Osteoblast (primary cell): ENCODE data around the gene PHF2. TPM values are rescaled to one million over a fixed set of nuclear protein-coding genes. Genes with fewer than 3 reads are reported as not detected.
A peak's percentile ranks its signal among the peaks of the same experiment; 100 is the strongest.

ENCODE experiments used
- DNase-seq: peaks from one replicate; pipeline ENCODE4 v3.0.0; 2011; ENCODE audit warnings: low spot score, mixed read lengths; ENCODE audit not compliant: insufficient read length; ENCODE audit errors: missing footprints
- H2AFZ ChIP-seq: 2 replicates; pipeline ENCODE4 v1.6.0; 2011; ENCODE audit warnings: mild to moderate bottlenecking, low read length
- H3K27ac ChIP-seq: 2 replicates; pipeline ENCODE4 v1.5.1; 2011; ENCODE audit warnings: mild to moderate bottlenecking, low read depth, low read length, moderate library complexity
- H3K27me3 ChIP-seq: 2 replicates; pipeline ENCODE4 v1.6.0; 2012; ENCODE audit warnings: mild to moderate bottlenecking, control low read depth, inconsistent platforms, low read length, moderate library complexity; ENCODE audit not compliant: insufficient read depth
- H3K36me3 ChIP-seq: 2 replicates; pipeline ENCODE4 v1.5.1; 2011; ENCODE audit warnings: mild to moderate bottlenecking, low read length, control low read depth, moderate library complexity; ENCODE audit not compliant: insufficient read depth
- H3K4me1 ChIP-seq: 2 replicates; pipeline ENCODE4 v1.5.1; 2011; ENCODE audit warnings: mild to moderate bottlenecking, low read length, control low read depth, moderate library complexity; ENCODE audit not compliant: insufficient read depth
- H3K4me2 ChIP-seq: 2 replicates; pipeline ENCODE4 v1.6.0; 2011; ENCODE audit warnings: mild to moderate bottlenecking, low read length; ENCODE audit not compliant: insufficient read depth
- H3K4me3 ChIP-seq: fragments of 200-600 bp; sonication (generic); 3 replicates; pipeline ENCODE4 v1.5.1; 2012; ENCODE audit warnings: mild to moderate bottlenecking, low read length, inconsistent platforms; ENCODE audit not compliant: insufficient read depth
- H3K79me2 ChIP-seq: 2 replicates; pipeline ENCODE4 v1.6.0; 2012; ENCODE audit warnings: mild to moderate bottlenecking, low read length, control low read depth, inconsistent platforms; ENCODE audit not compliant: insufficient read depth
- H3K9me3 ChIP-seq: 2 replicates; pipeline ENCODE4 v1.5.1; 2011; ENCODE audit warnings: low read depth, low read length, control low read depth
- H4K20me1 ChIP-seq: 2 replicates; pipeline ENCODE4 v1.6.0; 2012; ENCODE audit warnings: mild to moderate bottlenecking, low read length, control low read depth; ENCODE audit not compliant: insufficient read depth
- CTCF ChIP-seq: IDR thresholded peaks from 2 replicates; pipeline ENCODE4 v1.5.1; 2011; ENCODE audit warnings: mild to moderate bottlenecking, low read depth, low read length, moderate library complexity; ENCODE audit errors: extremely low read depth
- total RNA-seq: library from RNA; depleted of rRNA; stranded (reverse); fragments of >200 nt; gene quantifications from 2 replicates; pipeline ENCODE4 v1.2.3, GENCODE V29; 2012

The PHF2 gene
- total RNA-seq, 1 donor: 14.8 TPM

DNA sequence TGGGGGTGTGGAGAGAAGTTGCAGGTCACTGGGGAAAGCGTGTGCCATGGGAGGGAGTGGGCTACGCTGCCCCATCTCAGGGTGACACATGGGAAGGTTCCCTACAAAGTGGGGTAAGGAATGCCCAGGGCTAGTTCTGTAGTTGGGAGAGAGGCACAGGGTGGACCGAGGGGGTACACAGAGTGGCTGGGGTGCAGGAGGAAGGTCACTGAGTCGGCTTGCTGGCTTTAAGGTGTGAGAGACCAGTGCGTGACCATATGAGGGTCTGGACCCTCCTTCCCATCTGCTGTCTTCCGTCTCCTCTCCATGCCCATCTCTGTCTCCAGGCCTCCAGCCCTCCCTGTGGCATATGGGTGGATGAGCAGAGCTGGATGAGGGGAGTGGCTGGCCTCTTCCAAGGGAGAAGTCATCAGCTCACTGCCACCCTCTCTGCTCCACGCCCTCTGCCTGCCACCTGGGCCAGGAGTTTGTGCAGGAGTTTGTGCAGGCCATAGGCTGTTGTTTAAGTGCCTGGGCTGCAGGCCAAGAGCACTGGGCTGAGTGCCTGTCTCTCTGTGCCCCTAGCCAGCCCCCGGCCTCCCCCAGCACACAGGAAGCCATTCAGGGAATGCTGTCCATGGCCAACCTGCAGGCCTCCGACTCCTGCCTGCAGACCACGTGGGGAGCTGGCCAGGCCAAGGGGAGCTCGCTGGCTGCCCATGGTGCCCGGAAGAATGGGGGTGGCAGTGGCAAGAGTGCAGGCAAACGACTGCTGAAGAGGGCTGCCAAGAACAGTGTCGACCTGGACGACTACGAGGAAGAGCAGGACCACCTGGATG is 96.8 kb downstream of the PHF2 start:
- H3K4me3 ChIP-seq: no peak overlapping the region
- H3K79me2 ChIP-seq: no peaks in the 10 kb centered on the region
- no peaks in the 10 kb centered on the region for H3K9me3 ChIP-seq
- H4K20me1 ChIP-seq: peaks cover 27% of the 10 kb centered on the region
- H3K27ac ChIP-seq: no peak overlapping the region
- TF ChIP-seq CTCF: no peak
- no peak overlapping the region for H3K4me2 ChIP-seq
- no peaks in the 10 kb centered on the region for H3K4me1 ChIP-seq
- H3K36me3 ChIP-seq: peaks cover 4% of the 10 kb centered on the region
- no peak overlapping the region for H2AFZ ChIP-seq
- no peaks in the 10 kb centered on the region for H3K27me3 ChIP-seq
- DNase-seq: peak; percentile 84

DNA sequence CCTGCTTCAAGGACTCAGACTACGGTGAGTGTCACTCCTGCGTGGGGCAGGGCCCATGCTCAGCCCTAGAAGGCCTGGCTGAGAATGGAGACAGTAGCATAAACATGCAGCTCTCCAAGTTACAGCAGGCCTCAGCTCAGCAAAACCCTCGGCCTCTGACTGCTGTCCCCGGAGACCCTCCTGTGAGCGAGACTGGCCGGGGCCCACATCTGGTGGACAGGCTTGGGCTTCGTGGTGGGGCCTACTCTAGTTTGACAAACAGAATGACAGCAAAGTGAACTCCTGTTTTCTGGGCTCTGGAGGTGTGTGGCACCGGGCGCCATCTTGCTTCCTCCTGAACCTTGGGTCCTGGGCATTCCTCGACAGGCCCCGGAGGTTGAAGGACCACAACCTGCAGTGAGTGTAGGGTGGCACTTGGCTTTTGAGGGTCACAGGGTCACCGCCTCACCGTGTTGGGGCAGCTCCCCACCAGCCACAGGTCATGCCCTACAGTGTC is 97.5 kb downstream of the PHF2 start:
- H3K27ac ChIP-seq: no peak overlapping the region

DNA sequence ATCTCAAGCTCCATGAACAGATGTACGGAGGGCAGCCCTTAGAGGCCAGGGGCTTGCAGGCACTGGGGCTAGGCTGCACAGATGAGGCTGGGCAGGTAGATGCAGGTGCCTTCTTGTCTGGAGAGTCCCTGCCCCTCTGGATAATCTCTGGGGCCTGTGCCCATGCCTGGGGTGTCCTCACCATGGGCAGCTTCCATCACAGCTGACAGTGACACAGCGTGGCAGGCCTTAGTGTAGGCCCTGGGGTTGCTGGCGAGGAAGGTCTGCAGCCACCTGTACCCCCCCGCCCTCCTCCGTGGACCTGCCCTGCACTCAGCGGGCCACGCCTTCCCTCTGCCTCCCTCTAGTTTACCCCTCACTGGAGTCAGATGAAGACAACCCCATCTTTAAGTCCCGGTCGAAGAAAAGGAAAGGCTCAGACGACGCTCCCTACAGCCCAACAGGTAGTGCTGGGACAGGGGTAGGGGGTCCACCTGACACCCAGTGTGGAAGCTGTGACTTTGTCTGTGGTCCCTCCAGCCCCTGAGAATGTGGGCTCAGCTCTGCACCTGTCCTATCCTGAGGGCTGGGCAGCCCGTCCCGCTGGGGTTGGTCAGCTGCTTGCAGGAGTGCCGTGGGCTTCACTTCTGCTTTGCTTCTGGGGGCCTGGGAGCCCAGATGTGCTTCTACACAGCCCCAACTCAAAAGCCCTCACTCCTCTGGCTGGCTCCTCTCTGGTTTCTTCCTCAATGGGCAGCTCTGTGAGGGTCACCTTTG is 98.4 kb downstream of the PHF2 start:
- Histone ChIP-seq H3K4me1 (no peaks in the 10 kb centered on the region), H3K27ac (no peak overlapping the region), H4K20me1 (peaks cover 23% of the 10 kb centered on the region), H3K36me3 (peaks cover 4% of the 10 kb centered on the region), H3K4me2 (no peak overlapping the region), H3K9me3 (no peaks in the 10 kb centered on the region), H3K79me2 (no peaks in the 10 kb centered on the region), H3K27me3 (no peaks in the 10 kb centered on the region), H3K4me3 (no peak overlapping the region), H2AFZ (no peak overlapping the region)
- no peak for TF ChIP-seq CTCF
- DNase-seq: peak; percentile 51

More for the DNA sequence above, 97.5 kb downstream of the PHF2 start:
- H3K79me2 ChIP-seq: no peaks in the 10 kb centered on the region
- H3K4me3 ChIP-seq: no peak overlapping the region
- H3K4me2 ChIP-seq: no peak overlapping the region
- H3K4me1 ChIP-seq: no peaks in the 10 kb centered on the region
- no peak for TF ChIP-seq CTCF
- no peaks in the 10 kb centered on the region for H3K9me3 ChIP-seq
- H4K20me1 ChIP-seq: peaks cover 27% of the 10 kb centered on the region
- no peaks in the 10 kb centered on the region for H3K27me3 ChIP-seq
- no peak for DNase-seq
- peaks cover 4% of the 10 kb centered on the region for H3K36me3 ChIP-seq
- no peak overlapping the region for H2AFZ ChIP-seq
